GM15510 (cell line): ENCODE data around the gene FKBP8.

ENCODE experiments used
- POLR2A ChIP-seq: IDR thresholded peaks from 3 replicates; pipeline ENCODE4 v1.6.1; 2011; ENCODE audit warnings: borderline replicate concordance; ENCODE audit not compliant: insufficient read length; ENCODE audit errors: extremely low read depth

Gene FKBP8

DNA sequence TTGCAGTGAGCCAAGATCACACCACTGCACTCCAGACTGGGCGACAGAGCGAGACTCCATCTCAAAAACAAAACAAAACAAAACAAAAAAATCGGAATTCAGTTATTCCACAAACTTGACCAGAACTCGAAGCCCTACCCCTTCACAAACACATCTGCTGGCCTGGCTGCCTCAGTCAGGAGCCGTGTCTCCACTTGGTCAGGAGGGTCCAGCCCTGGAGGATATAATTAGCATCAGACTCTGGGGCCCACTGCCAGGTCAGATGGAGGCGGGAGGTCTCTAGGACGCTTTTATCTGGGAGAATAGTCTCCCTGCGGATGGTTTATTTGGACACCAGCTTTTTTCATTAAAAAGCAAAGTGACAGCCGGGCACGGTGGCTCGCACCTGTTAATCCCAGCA is 29.5 kb downstream of the FKBP8 start:
- TF ChIP-seq POLR2A, result no peak

DNA sequence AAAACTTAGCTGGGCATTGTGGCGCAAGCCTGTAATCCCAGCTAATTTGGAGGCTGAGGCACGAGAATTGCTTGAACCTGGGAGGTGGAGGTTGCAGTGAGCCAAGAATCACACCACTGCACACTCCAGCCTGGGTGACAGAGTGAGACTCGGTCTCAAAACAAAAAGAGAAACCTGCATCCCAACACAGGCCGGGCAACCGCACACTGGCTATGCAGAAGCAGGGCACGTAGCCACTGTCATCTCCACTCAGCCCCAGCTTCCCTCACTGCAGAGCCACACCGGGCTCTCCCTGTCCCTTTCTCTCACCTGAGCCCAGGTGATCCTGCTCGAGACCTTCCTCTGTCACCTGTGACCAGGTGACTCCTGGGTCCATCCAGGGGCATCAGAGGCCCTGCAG is 33.2 kb downstream of the FKBP8 start:
- no peak for TF ChIP-seq POLR2A

DNA sequence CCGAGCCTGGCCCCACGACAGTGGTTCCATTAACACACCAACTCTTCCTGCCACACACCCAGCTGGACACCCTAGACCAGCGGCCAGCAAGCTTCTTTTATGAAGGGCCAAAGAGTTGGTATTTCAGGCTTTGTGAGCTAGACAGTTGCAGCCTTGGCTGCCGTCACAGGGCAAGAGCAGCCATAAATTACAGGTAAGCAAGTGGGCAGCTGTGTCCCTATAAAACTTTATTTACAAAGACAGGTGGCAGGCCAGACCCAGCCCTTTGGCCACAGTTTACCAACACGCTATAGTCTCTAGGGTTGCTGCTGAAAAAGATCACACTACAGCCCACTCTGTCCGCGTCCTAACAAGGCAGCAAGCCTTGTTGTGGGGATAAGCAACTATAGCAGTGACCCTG is 34.8 kb downstream of the FKBP8 start:
- TF ChIP-seq POLR2A, result no peak

DNA sequence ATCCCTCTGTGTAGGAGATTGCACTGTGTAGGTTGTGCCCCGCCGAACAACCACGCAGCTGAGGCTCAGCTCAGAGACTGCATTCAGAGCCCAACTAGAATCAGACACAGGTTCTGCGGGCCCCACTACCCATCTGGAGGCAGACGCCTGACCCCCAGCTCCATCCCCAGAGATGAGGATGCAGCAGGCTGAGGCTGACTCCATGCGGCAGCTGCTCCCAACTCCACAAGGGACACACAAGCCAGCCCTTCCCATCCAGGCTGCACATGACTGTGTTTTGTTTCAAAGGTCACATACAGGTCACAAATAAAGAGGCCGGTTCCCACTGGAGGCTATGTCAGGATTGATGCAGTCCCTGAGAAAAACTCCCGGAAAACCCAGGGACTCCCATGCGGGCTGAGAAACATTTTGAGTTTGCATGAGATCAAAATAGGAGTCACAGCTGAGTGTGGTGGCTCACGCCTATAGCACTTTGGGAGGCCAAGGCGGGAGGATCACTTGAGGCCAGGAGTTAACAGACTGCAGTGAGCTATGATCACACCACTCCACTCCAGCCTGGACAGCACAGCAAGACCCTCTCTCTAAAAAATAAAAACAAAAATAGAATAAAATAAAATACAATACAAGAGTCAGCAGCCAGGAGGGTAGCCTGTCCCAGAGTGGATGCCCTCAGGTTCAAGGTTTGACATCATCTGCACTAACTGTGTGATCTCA is 35.5 kb downstream of the FKBP8 start:
- no peak for TF ChIP-seq POLR2A

DNA sequence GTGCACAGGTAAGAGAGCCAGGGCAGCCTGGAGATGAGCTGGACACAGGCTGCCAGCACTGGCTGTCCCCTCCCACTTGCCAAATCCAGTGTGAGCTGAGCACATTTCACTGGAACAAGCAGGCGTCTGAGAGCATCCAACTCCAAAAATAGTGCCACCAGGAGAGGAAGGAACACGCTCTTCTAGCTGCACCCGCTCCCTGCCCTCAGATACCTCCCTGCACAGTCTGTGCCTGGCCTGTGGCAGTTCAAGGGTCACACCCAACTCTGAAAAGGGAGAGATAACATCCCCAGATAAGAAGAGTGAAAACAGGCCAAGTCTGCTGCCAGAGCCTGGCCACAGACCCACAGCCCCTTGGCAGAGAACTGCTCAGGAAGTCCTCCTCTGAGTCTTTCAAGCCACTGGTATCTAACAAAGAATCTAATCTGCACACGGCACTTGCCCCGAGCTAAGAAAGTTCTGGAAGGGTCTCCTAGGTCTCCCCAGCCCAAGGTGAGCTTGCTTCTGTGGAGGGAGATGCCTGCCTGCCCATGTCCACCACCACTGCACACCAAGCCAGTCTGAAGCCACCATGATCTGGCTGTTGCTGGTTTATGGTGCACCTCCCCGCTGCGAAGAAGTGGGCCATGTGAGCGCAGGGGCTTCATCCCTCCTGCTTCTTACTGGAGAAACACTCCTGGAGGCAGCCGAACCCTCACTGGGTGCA is 36.2 kb downstream of the FKBP8 start:
- TF ChIP-seq POLR2A, result no peak

DNA sequence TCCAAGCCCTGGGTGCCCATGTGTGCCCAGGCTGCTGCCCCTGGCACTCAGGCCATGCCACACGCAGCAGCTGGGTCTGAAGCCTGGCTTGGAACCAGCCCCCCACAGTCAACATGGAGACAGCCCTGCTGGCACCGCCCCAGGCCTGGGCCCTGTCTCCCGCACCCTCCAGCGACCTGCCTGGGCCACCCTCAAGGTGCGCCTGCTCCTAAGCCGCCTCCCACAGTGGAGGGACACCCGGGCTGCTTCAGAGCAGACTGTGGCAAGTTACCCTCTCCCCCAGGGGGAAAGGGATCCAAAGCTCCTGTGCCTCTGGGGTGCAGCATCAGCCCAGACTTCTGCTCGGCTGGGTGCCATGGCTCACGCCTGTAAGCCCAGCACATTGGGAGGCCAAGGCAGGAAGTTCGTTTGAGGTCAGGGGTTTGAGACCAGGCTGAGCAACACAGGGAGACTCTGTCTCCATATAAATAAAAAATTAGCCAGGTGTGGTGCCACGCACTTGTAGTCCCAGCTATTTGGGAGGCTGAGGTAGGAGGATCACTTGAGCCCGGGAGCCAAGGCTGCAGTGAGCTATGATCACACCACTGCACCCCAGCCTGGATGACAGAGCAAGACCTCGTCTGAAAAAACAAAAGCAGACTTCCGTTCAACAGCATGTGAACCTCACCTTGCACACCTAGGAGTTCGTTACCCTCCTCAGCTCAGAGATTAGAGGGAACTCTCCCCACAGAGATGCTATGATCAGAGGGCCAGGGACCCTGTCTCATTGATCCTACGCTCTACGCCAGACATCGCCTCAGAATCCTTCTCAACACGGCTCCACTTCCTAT is 37.1 kb downstream of the FKBP8 start:
- no peak for TF ChIP-seq POLR2A

DNA sequence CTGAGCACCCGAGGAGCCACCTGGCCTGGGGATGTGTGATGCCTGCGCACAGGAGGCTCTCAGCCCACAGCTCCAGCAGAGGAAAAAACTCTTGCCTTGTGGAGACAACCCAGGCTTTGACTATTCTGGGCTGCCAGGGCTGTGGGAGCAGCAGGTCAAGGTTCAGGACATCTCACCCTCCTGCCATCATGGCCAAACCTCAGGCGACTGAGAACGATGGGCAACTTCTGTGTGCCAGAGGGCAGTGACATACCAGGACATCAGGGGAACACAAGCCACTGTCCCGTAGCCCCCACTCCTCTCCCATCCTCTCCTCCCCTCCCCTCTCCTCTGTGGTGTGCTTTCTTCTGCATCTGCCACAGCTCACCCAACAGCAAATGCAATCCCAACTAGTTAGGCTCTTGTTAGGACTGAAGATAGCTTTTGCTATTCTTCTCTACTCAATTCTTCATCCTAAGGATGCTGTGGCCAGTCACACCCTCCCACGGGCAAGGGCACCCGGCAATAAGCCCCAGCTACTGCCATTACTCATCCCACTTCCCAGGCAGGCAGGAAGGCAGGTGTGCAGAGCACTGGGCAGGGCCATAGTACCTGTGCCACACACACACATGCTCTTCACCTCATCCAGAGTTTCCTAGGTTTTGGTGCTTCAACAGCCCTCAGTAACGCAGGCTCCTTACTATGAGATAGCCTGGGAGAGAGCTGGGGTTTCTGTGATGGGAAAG is 38.3 kb downstream of the FKBP8 start:
- no peak for TF ChIP-seq POLR2A

DNA sequence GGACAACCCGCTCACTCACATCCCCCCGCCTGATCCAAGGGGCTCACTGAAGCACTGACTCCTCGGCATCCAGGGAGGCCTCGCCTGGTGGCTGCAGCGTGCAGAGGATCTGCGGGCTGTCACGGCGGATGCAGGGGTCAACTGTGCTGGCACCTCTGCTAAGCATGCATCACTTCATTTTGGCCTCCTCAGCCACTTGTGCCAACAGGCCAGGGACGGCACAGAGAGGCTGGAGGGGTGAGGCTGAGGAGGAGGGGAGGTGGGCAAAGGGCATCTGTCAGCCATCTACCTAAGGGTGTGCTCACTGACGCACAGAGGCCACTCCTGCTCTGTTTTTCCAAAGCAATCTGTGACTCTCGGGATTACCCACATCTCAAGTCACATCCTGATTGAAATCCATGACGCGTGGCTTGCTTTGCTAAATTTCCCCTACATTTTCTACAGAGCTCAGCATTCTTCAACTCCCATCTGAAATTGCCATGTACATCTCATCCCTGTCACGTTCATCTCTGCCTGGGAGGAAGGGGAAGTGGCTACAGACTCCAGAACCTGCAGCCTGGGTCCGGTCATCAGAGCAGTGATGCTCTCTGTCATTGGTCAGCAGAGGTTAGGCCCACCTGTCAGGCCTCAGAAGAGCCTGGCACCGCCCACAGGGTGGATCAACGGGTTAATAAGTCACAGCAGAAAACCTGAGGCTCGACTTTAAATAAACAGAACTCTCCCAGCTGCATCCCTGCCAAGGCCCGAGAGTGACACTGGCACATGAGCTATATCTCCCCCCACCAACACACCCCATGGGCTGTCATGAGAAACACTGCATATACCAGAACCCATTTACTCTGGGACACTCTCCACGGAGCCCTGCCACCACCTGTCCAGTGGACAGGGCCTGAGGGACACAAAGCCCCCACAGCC is 39.1 kb downstream of the FKBP8 start:
- no peak for TF ChIP-seq POLR2A

DNA sequence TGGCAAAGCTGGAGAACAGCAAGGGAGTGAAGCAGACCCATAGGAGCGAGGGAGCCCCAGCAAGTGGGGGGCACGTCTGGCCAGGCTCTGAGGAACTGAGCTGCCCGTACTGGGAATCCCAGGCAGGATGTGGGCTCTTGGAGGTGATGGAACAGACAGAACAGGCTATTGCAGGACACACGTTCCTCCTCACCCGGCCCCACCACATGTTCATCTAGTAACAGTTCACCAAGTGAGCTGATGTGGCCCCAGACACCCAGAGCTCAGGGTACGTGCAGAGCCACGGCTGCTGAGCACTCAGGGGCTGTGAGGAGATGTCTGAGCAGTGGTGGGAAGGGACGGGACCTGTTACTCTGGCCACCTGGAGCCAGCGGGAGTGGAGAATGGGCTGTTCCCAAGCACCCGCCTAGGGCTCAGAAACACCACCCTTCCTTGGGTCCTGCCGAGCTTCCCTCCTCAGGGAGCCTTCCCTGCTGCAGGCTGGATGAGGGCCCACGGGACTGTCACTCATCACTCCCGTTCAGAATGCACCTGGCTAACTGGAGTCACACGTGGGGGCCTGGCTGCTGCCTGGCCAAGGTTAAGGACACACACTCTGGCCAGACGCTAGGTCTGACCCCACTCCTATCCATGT is 39.9 kb downstream of the FKBP8 start:
- no peak for TF ChIP-seq POLR2A

DNA sequence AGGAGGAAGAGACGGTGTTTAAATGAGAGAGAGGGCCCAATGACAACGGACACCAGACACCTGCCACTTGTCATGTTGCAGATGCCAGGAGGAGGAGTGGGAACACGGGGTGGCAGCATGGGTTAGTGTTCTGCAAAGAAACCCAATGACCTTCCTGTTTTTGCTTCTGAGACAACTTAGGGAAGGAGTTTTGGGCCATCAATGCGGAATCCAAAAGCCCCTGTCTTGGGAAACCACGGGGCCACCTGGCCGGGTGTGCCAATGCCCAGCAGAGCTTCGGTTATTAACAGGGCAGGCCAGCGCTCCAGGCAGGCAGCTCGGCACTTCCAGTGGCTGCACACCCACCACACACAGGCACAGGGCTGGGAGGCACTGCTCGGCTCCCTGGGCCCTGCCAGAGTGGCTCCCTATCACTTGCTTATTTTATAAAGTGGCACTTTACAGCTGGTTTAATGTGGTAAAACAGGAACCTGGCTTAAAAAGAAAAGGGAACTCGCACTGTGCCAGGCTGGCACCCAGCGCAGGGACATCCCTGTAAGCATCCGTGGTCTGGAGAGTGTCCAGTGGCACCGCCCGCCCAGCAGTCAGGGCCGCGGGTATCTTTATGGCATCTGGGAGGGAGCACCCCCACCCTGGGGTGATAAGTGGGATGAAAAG is 40.6 kb downstream of the FKBP8 start:
- no peak for TF ChIP-seq POLR2A

DNA sequence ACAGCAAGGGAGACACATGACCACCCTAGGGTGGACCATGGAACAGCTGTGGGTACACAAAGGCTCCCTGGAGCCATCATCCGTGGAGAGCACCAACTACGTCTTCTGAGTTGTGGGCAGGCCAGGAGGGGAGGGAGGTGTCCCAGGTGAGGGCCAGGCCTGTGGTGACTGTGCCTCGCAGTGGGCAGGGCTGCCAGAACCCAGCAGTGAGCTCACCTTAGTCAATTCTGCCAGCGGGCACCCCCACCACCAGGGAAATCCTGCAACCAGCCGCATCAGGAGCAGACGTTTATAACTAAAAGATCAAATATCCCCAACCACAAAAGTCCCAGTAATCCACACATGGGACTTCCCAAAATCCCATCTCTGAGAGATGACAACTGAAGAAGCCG is 41.1 kb downstream of the FKBP8 start:
- TF ChIP-seq POLR2A, result no peak

DNA sequence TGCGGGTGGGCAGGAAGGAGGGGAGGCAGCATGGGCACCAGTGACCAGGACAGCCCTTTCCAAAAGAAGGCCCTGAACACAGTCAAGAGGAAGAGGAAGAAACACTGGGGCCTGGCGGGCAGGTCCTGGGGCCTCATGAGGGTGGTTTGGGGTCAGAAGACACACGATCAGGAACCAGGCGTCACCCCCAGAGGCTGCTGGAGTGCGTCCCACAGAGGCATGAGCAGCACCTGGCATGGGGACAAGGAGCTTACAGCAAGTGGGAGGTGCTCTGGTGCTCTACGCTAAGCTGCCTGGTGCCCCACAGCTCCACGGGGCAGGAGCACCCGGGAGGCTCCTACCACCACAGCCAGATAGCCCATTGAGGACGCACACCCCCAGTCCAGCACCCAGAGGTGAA is 41.5 kb downstream of the FKBP8 start:
- no peak for TF ChIP-seq POLR2A

DNA sequence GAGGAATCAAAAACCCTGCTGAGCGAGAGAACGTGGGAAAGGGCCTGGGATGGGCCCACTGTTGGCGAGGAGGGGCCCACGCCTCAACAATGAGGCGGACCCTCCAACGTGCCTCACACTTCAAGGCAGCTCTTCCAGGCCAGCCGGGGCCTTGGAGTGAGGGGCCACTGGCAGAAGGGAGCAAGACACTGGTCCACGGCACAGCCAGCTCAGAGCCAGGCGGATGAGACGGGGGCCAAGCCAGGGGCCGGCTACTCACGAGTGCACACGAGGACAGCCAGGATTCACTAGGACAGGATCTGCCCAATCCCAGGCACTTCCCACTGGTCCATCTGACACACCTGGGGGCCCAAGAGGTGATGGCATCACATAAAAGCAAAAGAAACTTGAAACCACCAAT is 42.0 kb downstream of the FKBP8 start:
- TF ChIP-seq POLR2A, result no peak

DNA sequence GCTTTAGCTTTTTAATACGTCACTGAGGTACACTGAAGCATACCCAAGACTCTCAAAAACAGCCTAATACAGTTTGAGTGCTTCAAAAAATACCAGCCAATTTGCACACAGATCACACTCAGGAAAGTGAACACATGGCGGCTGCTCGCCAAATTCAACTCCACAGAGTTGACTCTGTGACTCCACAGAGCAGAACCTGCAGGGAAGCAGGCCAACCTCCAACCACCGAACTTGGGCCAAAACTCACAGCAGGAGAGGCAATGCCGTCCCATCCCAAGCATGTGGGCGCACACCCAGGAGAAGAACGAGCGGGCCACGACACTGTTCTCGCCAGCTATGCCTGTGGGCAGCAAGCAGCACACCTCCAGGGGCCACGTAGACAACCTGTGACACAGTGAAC is 42.6 kb downstream of the FKBP8 start:
- TF ChIP-seq POLR2A, result no peak

DNA sequence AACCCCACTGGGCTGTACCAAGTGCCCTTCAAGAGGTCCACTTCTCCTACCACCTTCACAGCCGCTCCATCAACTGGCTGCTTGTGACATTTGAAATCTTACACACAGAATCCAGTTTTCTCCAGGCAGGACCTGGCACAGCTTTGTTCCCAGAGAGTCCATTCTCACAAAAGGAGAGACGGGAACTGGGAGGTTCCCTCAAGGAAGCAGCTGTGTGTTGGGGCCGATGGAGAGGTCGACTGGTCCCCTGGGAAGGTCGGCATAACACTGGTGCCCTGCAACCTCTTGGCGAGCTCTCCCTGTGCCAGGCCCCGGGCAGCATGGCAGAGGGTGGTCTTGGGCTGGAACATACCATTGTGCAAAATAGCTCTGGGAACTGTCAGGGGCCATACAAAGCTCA is 43.0 kb downstream of the FKBP8 start:
- no peak for TF ChIP-seq POLR2A
